T47D (cell line): ENCODE measurements around the gene NLE1.
"Not testable (repeated sequence)": the region's sequence is repeated elsewhere in the genome, so short reads cannot be mapped to it uniquely, and the experiment has no call there.

Source experiments
- DNase-seq, 2 experiments: peaks; one replicate each; pipeline versions ENCODE4 v3.0.0 to v3.0.0-alpha.2; 2011 to 2012; ENCODE audit warnings: low read depth in 1 of 2, low spot score in 1 of 2
- JUND ChIP-seq: IDR thresholded peaks from 2 replicates; pipeline ENCODE4 v1.6.1; 2012; ENCODE audit warnings: low read depth
- in situ Hi-C: cut with HindIII; loops from 2 replicates; pipeline ENCODE4 v1.10.0; 2016; ENCODE audit warnings: low sequenced_read_pairs, low pct_unique_long_range_greater_than_20kb

NLE1 gene

DNA sequence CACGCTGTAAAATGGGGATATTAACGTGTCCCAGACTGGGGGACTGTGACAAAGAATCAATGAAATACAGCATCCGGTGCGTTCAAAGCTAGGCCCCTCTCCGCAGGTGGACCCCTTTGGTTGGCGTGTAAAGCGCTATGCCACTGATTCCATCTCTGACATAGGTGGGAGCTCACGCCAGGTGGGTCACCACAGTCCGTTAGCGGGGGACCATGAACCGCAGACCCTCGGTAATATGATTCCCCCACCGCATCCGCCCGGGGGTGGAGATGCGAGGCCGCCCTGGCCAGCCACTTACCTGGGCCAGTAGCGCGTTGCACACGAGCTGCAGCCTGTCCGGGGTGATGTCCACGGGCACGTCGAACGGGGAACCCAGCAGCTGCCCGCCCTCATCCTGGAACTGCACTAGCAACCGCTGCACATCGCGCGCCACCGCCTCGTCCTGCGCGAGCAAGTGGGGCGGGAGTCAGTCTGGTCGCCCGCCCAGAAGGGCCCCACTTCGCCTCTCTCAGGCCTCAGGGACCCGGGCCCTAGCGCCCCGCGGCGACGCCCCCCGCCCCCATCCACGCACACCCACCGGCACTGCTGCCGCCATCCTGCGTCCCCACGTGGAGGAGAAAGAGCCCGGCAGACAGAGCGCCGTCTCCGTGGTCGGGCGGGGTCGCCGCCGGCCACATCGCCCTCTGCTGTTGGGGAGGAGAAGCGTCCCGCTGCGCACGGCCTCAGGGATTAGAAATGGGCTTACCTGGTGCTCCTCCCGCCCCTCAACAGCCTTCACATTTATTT is at the start of gene NLE1:
NLE1 (minus strand) TSS at position 623 of the 786 bp plus-strand sequence; CDS start at position 595, 28 bp downstream.
- no peak for TF ChIP-seq JUND
- in situ Hi-C loops: no loop called here
- DNase-seq: peak; percentile 86 to 91

DNA sequence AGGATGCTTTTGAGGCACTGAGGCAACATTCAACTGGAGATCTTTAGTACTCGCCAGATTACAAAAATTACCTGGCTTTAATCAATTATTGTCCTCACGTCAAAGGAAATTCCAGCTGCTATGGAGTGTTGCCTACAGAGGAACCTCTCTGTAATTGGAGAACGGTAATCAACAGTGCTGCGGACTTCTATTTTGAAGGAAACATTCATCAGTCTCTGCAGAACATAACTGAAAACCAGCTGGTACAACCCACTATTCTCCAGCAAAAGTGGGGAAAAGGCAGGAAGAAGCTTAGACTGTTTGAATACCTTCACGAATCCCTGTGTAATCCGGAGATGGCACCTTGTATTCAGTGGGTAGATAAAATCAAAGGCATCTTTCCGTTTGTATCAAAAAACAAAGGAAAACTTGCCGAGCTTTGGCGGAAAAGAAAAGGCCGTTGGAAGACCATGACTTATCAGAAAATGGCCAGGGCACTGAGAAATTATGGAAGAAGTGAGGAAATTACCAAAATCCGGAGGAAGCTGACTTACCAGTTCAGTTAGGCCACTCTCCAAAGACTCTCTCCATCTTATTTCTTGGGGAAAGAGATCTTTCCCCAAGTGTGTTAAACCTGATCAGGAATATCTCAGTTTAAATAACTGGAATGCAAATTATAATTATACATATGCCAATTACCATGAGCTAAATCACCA is 49.0 kb upstream of the NLE1 start:
- in situ Hi-C loops: no loop called here

DNA sequence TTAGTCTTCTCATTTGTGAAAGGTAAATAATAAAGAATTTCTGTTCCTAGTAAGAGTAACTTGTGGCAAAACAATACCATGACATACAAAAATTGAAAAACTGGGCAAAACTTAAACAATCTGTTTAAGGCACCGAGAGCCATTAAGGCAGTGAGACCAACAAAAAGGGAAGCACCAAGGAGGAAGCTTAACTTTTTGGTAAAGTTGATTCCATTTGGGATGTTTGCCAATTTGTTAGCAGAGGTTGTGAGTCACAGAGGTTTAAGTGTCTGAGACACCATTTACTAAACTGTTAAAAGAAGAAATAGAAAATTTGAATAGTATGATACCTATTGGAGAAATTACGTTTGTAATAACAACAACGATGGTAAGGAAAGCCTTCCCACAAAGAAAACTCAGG is 47.2 kb upstream of the NLE1 start:
- no peak for DNase-seq
- in situ Hi-C loops: no loop called here
- TF ChIP-seq JUND: no peak

More for the DNA sequence above, 49.0 kb upstream of the NLE1 start:
- no peak for DNase-seq
- TF ChIP-seq JUND: no peak

DNA sequence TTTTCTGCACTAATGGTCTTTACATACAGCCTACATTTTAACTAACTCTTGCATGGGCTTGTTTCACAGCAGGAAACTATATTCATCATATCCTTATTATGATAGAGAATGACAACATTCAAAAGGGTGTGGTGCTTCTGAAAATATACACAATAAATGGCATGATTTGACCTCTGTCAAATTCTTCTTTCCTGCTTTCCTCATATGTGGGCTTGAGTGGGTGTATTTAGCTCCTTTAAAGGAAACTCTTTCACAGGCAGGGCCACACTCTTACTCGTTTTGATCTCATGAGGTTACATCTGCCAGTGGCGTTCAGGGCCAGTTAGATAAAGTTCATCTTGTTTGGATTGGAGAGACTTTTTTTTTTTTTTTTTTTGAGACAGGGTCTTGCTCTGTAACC is 46.0 kb upstream of the NLE1 start:
- in situ Hi-C loops: no loop called here
- no peak for DNase-seq
- no peak for TF ChIP-seq JUND

DNA sequence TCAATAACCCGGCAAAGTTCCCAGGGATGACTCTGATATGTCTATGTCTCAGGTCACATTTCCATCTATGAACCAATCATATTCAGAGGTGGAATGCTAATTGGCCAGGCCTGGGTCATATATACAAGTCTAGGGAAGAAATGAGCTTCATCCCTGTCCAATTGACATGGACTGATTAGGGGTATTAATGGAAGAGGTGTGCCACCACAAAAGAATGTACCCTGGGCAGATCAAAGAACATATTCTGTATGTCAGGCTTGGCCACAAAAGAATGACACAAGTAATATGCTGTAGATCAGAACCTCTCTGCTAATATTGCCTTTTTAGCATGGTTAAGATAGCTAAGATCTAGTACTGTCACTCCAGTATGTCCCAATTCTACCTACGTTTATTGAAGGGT is 45.4 kb upstream of the NLE1 start:
- TF ChIP-seq JUND: no peak
- no peak for DNase-seq
- in situ Hi-C loops: no loop called here

DNA sequence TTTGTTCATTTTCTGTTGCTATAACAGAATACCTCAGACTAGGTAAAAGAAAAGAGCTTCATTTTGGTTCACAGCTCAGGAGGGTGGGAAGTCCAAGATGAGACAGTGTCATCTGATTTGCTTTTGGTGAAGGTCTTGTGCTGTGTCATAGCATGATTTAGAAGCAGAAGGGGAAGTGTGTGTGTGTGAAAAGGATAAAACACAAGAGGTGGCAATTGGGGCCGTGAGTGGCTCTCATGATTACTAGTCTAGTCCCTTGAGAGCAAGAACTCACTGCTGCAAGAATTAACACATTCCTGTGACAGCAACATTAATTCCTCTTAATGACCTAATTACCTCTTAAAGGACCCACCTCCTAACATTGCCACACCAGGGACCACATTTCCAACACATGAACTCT is 43.7 kb upstream of the NLE1 start:
- TF ChIP-seq JUND: no peak
- DNase-seq: no peak
- in situ Hi-C loops: no loop called here

DNA sequence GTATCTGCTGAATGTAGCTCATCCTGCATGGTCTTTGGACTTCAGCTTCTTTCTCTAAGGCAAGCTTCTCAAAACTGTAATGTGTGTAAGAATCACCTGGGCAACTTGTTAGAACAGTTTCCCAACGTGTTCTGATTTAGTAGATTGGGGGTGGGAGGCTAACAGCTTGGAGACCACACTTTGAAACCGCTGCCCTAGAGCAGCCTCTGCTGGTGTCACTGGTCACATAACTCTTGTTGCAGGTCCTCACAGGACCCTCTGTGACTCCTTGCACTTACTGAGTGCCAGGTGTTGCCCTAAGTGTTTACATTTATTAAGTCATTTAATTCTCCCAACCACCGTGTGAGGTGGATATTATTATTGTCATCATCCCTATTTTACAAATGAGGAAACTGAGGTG is 42.2 kb upstream of the NLE1 start:
- no peak for TF ChIP-seq JUND
- DNase-seq: no peak
- in situ Hi-C loops: no loop called here

DNA sequence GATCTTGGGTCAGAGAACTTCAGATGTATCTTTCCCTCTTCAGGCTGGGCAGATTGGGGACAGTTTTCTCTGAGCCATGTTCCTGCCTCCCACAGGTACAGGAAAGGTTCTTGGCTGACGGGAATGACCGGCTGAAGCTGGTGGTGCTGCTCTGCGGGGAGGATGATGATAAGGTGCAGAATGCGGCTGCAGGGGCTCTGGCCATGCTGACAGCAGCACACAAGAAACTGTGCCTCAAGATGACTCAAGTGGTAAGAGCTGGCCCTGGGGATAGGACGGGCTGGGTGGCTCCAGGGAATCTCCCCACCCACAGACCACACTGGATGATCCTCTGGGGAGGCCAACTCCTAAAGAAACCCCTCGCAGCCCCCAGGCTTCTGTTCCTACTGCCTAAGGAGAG is 41.2 kb upstream of the NLE1 start:
- in situ Hi-C loops: no loop called here
- no peak for DNase-seq
- TF ChIP-seq JUND: no peak

DNA sequence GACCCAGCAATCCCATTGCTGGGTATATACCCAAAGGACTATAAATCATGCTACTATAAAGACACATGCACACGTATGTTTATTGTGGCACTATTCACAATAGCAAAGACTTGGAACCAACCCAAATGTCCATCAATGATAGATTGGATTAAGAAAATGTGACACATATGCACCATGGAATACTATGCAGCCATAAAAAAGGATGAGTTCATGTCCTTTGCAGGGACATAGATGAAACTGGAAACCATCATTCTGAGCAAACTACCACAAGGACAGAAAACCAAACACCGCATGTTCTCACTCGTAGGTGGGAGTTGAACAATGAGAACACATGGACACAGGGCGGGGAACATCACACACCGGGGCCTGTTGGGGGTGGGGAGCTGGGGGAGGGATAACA is 37.3 kb upstream of the NLE1 start:
- in situ Hi-C loops, DNase-seq: not testable (repeated sequence)

DNA sequence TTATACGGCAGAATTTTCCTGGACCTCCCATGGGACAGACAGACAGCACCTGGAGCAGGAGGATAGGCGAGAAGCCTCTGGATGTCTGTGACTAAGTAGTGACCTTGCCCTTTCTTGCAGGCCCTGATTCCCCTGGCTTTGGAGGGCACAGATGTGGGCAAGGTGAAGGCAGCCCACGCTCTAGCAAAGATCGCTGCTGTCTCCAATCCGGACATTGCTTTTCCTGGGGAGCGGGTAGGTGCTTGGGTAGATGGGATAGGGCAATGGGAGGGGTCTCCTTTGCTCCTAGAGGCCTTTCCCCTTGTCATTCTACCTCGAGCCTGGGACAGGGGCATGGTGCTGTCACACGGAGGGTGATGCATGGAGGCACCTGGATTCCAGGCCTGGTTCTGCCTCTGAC is 34.8 kb upstream of the NLE1 start:
- in situ Hi-C loops: no loop called here
- TF ChIP-seq JUND: no peak
- DNase-seq: no peak

DNA sequence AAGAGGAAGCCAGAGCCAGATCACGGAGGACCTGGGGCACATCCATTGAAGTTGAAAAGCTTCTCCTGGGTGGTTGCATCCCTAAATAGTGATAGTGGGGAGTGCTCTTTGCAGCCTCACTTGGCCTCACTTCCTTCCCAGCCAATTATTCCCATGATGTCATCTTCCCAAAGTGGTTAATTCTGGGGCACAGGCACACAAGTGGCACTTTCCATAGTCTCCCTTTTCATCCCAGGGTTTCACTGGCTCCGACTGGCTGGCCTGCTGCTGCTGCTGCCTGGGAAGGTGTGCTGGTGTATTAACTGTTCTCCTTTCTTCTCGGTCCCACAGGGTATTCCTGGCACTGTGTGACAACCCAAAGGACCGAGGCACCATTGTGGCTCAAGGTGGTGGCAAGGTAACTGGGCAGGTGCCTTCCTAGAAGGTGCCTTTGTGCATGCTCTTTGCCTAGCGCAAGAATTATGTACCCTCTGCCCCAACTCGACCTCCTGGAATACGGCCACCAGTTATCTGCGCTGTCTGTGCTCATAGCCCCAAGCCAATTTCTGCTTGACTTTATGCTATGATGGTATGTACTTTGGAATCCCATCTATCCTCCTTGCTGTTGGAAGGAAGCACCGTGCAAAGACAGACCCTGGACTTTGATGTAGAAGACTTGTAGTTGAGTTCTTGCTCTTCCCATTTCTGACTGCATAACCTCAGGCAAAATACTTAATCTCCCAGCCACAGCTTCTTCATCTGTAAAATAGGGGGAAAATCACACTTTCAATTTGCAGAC is 33.7 kb upstream of the NLE1 start:
- TF ChIP-seq JUND: no peak
- in situ Hi-C loops: no loop called here
- no peak for DNase-seq

DNA sequence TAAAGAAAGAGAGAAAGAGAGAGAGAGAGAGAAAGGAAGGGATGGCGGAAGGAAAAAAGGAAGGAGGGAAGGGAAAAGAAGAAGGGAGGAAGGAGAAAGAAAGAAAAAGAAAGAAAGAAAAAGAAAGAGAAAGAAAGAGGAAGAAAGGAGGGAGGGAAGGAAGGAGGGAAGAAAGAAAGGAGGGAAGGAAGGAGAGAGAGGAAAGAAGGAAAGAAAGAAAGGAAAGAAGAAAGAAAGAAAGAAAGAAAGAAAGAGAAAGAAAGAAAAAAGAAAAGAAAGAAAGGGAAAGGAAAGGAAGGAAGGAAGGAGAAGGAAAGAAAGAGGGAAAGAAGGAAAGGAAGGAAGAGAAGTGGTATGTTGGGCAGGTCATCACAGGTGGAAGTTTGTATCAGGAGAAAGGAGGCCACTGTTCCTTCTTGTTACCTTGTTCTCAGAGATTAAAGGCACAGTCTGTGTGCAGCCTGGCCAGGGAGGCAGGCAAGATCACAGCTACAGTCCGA is 32.8 kb upstream of the NLE1 start:
- no peak for TF ChIP-seq JUND
- DNase-seq: no peak
- in situ Hi-C loops: no loop called here

DNA sequence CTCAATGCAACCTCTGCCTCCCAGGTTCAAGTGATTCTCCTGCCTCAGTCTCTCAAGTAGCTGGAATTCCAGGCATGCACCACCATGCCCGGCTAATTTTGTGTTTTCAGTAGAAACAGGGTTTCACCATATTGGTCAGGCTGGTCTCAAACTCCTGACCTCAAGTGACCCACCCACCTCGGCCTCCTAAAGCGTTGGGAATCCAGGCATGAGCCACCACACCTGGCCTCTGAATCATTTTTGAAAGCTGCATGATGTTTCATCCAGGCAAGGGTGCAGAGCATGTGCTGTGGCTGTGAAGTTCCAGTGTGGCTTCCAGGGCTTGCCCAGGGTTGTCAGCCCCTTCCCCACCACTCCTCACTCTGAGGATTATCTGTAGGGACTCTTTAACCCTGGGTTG is 30.2 kb upstream of the NLE1 start:
- DNase-seq, in situ Hi-C loops: not testable (repeated sequence)
